Stimulated activated CD4-positive, alpha-beta T cell treated with anti-CD3 and anti-CD28 coated beads, Interleukin-4, amount 100 ng/mL, for 1 hour (primary cell): Measurements from ENCODE around the gene S1PR2.
"Not testable (repeated sequence)": the region's sequence is repeated elsewhere in the genome, so short reads cannot be mapped to it uniquely, and the experiment has no call there.

Experiments used
- DNase-seq: peaks from one replicate; pipeline ENCODE4 v3.0.0-alpha.2; 2020

Gene S1PR2

GRCh38 chr19:10184636-10185035 lies 46.5 kb downstream of the S1PR2 start:
- no peak for DNase-seq

DNA sequence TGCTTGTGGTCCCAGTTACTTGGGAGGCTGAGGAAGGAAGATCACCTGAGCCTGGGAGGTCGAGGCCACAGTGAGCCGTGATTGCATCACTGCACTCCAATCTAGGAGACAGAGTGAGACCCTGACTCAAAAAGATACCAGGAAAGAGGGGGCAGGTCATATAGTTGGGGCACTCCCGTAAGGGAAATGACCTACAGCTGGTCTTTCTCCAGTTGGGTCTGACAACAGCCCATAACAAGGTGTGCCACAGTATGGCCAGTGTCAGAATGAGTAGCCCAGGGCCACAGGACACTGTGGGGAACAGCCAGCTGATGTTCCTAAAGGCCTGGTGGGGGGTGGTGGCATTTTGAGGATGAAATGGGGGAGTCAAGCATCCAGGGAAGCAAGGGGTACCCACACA lies 47.2 kb downstream of the S1PR2 start:
- DNase-seq = no peak

DNA sequence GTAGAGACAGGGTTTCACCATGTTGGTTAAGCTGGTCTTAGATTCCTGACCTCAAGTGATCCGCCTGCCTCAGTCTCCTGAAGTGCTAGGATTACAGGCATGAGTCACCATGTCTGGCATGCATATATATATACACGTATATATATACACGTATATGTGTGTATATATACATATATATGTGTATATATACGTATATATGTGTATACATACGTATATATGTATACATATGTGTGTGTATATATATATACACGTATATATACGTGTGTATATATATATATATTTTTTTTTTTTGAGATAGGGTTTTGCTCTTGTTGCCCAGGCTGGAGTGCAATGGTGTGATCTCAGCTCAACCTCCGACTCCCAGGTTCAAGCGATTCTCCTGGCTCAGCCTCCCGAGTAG lies 48.3 kb downstream of the S1PR2 start:
- DNase-seq = no peak

DNA sequence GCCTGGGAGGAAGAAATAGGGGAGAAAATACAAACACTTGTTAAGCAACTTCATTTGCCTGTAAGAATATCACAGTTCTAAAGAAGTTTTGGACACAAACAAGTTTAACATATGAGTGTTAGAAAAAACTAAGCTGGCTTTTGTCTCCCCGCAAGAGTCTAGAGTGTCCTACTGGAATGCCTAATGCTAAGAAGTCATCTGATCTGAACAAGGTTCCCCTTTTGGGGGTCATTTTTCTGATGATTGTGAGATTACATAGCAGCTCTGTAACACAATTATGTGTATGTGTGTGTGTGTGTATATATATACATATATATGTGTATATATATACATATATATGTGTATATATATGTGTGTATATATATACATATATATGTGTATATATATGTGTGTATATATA lies 49.1 kb downstream of the S1PR2 start:
- DNase-seq = no peak

- no peak for DNase-seq
These were observed 50.7 kb downstream of the S1PR2 start for GRCh38 chr19:10180459-10180858.

DNA sequence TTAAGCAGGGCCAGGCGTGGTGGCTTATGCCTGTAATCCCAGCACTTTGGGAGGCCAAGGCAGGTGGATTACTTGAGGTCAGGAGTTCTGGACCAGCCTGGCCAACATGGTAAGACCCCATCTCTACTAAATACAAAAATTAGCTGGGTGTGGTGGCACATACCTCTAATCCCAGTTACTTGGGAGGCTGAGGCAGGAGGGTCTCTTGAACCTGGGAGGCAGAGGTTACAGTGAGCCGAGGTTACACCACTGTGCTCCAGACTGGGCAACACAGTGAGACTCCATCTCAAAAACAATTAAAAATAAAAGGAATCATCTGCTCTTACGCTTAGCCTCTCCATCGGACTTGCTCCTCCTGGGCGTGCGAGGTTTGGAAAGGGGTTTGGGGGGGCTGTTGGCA lies 51.1 kb downstream of the S1PR2 start:
- not testable (repeated sequence) for DNase-seq

DNA sequence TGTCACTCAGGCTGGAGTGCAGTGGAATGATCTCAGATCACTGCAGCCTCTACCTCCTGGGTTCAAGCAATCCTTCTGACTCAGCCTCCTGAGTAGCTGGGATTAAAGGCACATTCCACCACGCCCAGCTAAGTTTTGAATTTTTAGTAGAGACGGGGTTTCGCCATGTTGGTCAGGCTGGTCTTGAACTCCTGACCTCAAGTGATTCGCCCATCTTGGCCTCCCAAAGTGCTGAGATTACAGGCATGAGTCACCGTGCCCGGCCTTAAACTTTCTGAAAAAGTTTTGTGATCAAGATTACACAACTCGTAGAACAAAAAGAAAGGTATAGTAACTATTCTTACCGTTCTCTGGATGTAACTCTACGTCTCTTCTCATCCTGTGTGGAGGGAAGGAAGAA lies 57.6 kb downstream of the S1PR2 start:
- DNase-seq = no peak
